ENCODE data around the gene MSRB3.
"Not testable (repeated sequence)": the region's sequence is repeated elsewhere in the genome, so short reads cannot be mapped to it uniquely, and the experiment has no call there.

Gene MSRB3

GRCh38 chr12:65292241-65292640 is 13.8 kb downstream of the MSRB3 start:
- DNase-seq (ENCODE audit: low read depth): no peak

GRCh38 chr12:65293735-65294134 is 15.3 kb downstream of the MSRB3 start:
- DNase-seq (ENCODE audit: low read depth): no peak

- no peak for DNase-seq (ENCODE audit: low read depth)
Observed at GRCh38 chr12:65294641-65295262, 16.3 kb downstream of the MSRB3 start.

- DNase-seq (ENCODE audit: low read depth): no peak
Observed at GRCh38 chr12:65296508-65297265, 18.2 kb downstream of the MSRB3 start.

- DNase-seq (ENCODE audit: low read depth): no peak
Observed at GRCh38 chr12:65300097-65300496, 21.6 kb downstream of the MSRB3 start.

GRCh38 chr12:65300679-65301349 is 22.3 kb downstream of the MSRB3 start:
- DNase-seq (ENCODE audit: low read depth): peak; percentile 2

GRCh38 chr12:65302891-65303290 is 24.4 kb downstream of the MSRB3 start:
- DNase-seq (ENCODE audit: low read depth): no peak

- no peak for DNase-seq (ENCODE audit: low read depth)
Observed at GRCh38 chr12:65305346-65305950, 27.0 kb downstream of the MSRB3 start.

GRCh38 chr12:65306366-65307168 is 28.1 kb downstream of the MSRB3 start:
- no peak for DNase-seq (ENCODE audit: low read depth)

- DNase-seq (ENCODE audit: low read depth): no peak
Observed at GRCh38 chr12:65307169-65307501, 28.7 kb downstream of the MSRB3 start.

- DNase-seq (ENCODE audit: low read depth): no peak
Observed at GRCh38 chr12:65308006-65308405, 29.5 kb downstream of the MSRB3 start.

GRCh38 chr12:65308601-65309071 is 30.2 kb downstream of the MSRB3 start:
- DNase-seq (ENCODE audit: low read depth): no peak

GRCh38 chr12:65311260-65311659 is 32.8 kb downstream of the MSRB3 start:
- no peak for DNase-seq (ENCODE audit: low read depth)

GRCh38 chr12:65313719-65314317 is 35.3 kb downstream of the MSRB3 start:
- no peak for DNase-seq (ENCODE audit: low read depth)

- DNase-seq (ENCODE audit: low read depth): not testable (repeated sequence)
Observed at GRCh38 chr12:65315238-65315637, 36.8 kb downstream of the MSRB3 start.

- DNase-seq (ENCODE audit: low read depth): no peak
Observed at GRCh38 chr12:65318186-65318685, 39.8 kb downstream of the MSRB3 start.

GRCh38 chr12:65319688-65320200 is 41.3 kb downstream of the MSRB3 start:
- no peak for DNase-seq (ENCODE audit: low read depth)

- DNase-seq (ENCODE audit: low read depth): no peak
Observed at GRCh38 chr12:65323070-65323469, 44.6 kb downstream of the MSRB3 start.

- no peak for DNase-seq (ENCODE audit: low read depth)
Observed at GRCh38 chr12:65324056-65324455, 45.6 kb downstream of the MSRB3 start.

GRCh38 chr12:65324551-65324950 is 46.1 kb downstream of the MSRB3 start:
- DNase-seq (ENCODE audit: low read depth): no peak

- no peak for DNase-seq (ENCODE audit: low read depth)
Observed at GRCh38 chr12:65325183-65325582, 46.7 kb downstream of the MSRB3 start.
